Suprapubic skin (tissue), 4 donors: ENCODE results near the gene SMG5. TPM values are rescaled to one million over a fixed set of nuclear protein-coding genes. Genes with fewer than 3 reads are reported as not detected.
A peak's percentile ranks its signal among the peaks of the same experiment; 100 is the strongest.

Experiments
- DNase-seq, 2 donors: peaks; one replicate each; pipeline ENCODE4 v3.0.0-alpha.2; 2019; ENCODE audit warnings: low spot score in 2 of 2
- H3K27ac ChIP-seq: fragments of 200-600 bp; sonication (generic); one replicate; pipeline ENCODE4 v1.5.1; 2019
- H3K27me3 ChIP-seq: fragments of 200-600 bp; sonication (generic); one replicate; pipeline ENCODE4 v1.5.1; 2019
- H3K36me3 ChIP-seq: fragments of 200-600 bp; sonication (generic); one replicate; pipeline ENCODE4 v1.5.1; 2019
- H3K4me1 ChIP-seq: fragments of 200-600 bp; sonication (generic); one replicate; pipeline ENCODE4 v1.5.1; 2019
- H3K4me3 ChIP-seq: fragments of 200-600 bp; sonication (generic); one replicate; pipeline ENCODE4 v1.5.1; 2019; ENCODE audit warnings: mild to moderate bottlenecking
- H3K9me3 ChIP-seq: fragments of 200-600 bp; sonication (generic); one replicate; pipeline ENCODE4 v1.5.1; 2019
- CTCF ChIP-seq, 2 donors: fragments of 200-600 bp in 1 of 2; fragments of 450-650 bp in 1 of 2; sonication (generic) in 1 of 2; IDR thresholded peaks; one replicate each; pipeline ENCODE4 v1.5.1; 2016 to 2019; ENCODE audit warnings: antibody characterized with exemption in 2 of 2, mild to moderate bottlenecking in 1 of 2, moderate library complexity in 1 of 2
- EP300 ChIP-seq: sonication (generic); formaldehyde crosslinking; IDR thresholded peaks from one replicate; pipeline ENCODE4 v1.6.1; 2017; ENCODE audit warnings: antibody characterized with exemption
- POLR2A ChIP-seq, 2 donors: fragments of 450-650 bp; IDR thresholded peaks; one replicate each; pipeline ENCODE4 v1.6.1; 2017; ENCODE audit warnings: antibody characterized with exemption in 2 of 2, mild to moderate bottlenecking in 2 of 2, moderate library complexity in 2 of 2
- POLR2AphosphoS5 ChIP-seq, 3 donors: sonication (generic); formaldehyde crosslinking; IDR thresholded peaks; one replicate each; pipeline ENCODE4 v1.6.1; 2017; ENCODE audit warnings: antibody characterized with exemption in 3 of 3
- WGBS: methylation state at CpG from one replicate; pipeline ENCODE4 v1.1.5; 2018; 5-methylcytosine and 5-hydroxymethylcytosine counted together
- total RNA-seq, 4 donors: library from RNA; depleted of rRNA; stranded (reverse); fragments of >200 nt; gene quantifications; one replicate each; pipeline ENCODE4 v1.1.0, GENCODE V29; 2016

SMG5 gene
- total RNA-seq, 4 donors from 2014 or later, result 68.0 to 170 (median 76.6) TPM

- TF ChIP-seq EP300 (no peak), CTCF (IDR thresholded peaks at IDR 0.05) (no peak), POLR2A (IDR thresholded peaks at IDR 0.05) (no peak), POLR2AphosphoS5 (IDR thresholded peaks at IDR 0.05) (no peak)
- peak within 1 kb of the TSS; percentile 71 for H3K4me3 ChIP-seq
- WGBS, result 0% methylated on average over 15 of the region's 17 CpGs
- H3K27ac ChIP-seq, result peak within 1 kb of the TSS; percentile 59
- H3K9me3 ChIP-seq, result no peaks in the 10 kb centered on the region
- peak in 1 of 2 donors; percentile 83 for DNase-seq
- no peaks in the 10 kb centered on the region for H3K36me3 ChIP-seq
- no peaks in the 10 kb centered on the region for H3K27me3 ChIP-seq
- H3K4me1 ChIP-seq, result peaks cover 51% of the 10 kb centered on the region
Observed at GRCh38 chr1:156295391-156295947, 12.8 kb upstream of the SMG5 start, which contains the start of gene GLMP. GLMP (minus strand) TSS chr1:156295679; CDS start chr1:156295645, 34 bp downstream.

- no peak overlapping the region for H3K4me3 ChIP-seq
- H3K27me3 ChIP-seq, result no peaks in the 10 kb centered on the region
- peaks cover 8% of the 10 kb centered on the region for H3K36me3 ChIP-seq
- no peak for TF ChIP-seq CTCF (IDR thresholded peaks at IDR 0.05)
- TF ChIP-seq POLR2AphosphoS5 (IDR thresholded peaks at IDR 0.05), result no peak
- TF ChIP-seq POLR2A (IDR thresholded peaks at IDR 0.05), result no peak
- no peak for TF ChIP-seq EP300
- no peak for DNase-seq
- 84% methylated on average over 9 of the region's 9 CpGs for WGBS
- H3K9me3 ChIP-seq, result no peaks in the 10 kb centered on the region
- H3K4me1 ChIP-seq, result peaks cover 55% of the 10 kb centered on the region
- H3K27ac ChIP-seq, result no peak overlapping the region
Observed at GRCh38 chr1:156293895-156294294, 11.3 kb upstream of the SMG5 start.

- H3K4me3 ChIP-seq, result no peak overlapping the region
- peak overlapping the region; percentile 30 for H3K27ac ChIP-seq
- no peak for DNase-seq
- H3K36me3 ChIP-seq, result peaks cover 13% of the 10 kb centered on the region
- H3K9me3 ChIP-seq, result no peaks in the 10 kb centered on the region
- no peak for TF ChIP-seq CTCF (IDR thresholded peaks at IDR 0.05)
- TF ChIP-seq POLR2AphosphoS5 (IDR thresholded peaks at IDR 0.05), result no peak
- no peak for TF ChIP-seq EP300
- TF ChIP-seq POLR2A (IDR thresholded peaks at IDR 0.05), result no peak
- peaks cover 55% of the 10 kb centered on the region for H3K4me1 ChIP-seq
- WGBS, result 83% methylated on average over 5 of the region's 8 CpGs
- H3K27me3 ChIP-seq, result no peaks in the 10 kb centered on the region
Observed at GRCh38 chr1:156293098-156293434, 10.4 kb upstream of the SMG5 start.

GRCh38 chr1:156291226-156292061 is 8.8 kb upstream of the SMG5 start:
- TF ChIP-seq POLR2AphosphoS5 (IDR thresholded peaks at IDR 0.05) (peak in 1 of 3 donors; percentile 10), EP300 (no peak), CTCF (IDR thresholded peaks at IDR 0.05) (no peak), POLR2A (IDR thresholded peaks at IDR 0.05) (no peak)
- no peaks in the 10 kb centered on the region for H3K27me3 ChIP-seq
- H3K4me3 ChIP-seq, result peak overlapping the region; percentile 40
- H3K27ac ChIP-seq, result peak overlapping the region; percentile 74
- WGBS, result 21% methylated on average over 32 of the region's 37 CpGs
- H3K36me3 ChIP-seq, result peaks cover 15% of the 10 kb centered on the region
- peaks cover 55% of the 10 kb centered on the region for H3K4me1 ChIP-seq
- peak; percentile 95 for DNase-seq
- H3K9me3 ChIP-seq, result no peaks in the 10 kb centered on the region

GRCh38 chr1:156289857-156290256 is 7.2 kb upstream of the SMG5 start:
- H3K27me3 ChIP-seq, result no peaks in the 10 kb centered on the region
- H3K4me3 ChIP-seq, result no peak overlapping the region
- no peak for TF ChIP-seq POLR2AphosphoS5 (IDR thresholded peaks at IDR 0.05)
- TF ChIP-seq CTCF (IDR thresholded peaks at IDR 0.05), result no peak
- no peak for TF ChIP-seq EP300
- no peak for TF ChIP-seq POLR2A (IDR thresholded peaks at IDR 0.05)
- H3K4me1 ChIP-seq, result peaks cover 61% of the 10 kb centered on the region
- no peak for DNase-seq
- no peaks in the 10 kb centered on the region for H3K9me3 ChIP-seq
- peaks cover 27% of the 10 kb centered on the region for H3K36me3 ChIP-seq
- no peak overlapping the region for H3K27ac ChIP-seq
